Upper lobe of left lung (tissue), 6 donors: Measurements from ENCODE around the gene MRPS21. TPM values are rescaled to one million over a fixed set of nuclear protein-coding genes. Genes with fewer than 3 reads are reported as not detected.

Source experiments
- ATAC-seq, 2 donors: fragments of 200-7000 bp; cut with Tn5 transposase; one replicate each; pipeline ENCODE4 v1.9.1; 2022; ENCODE audit warnings: mild to moderate bottlenecking in 2 of 2, moderate library complexity in 2 of 2; ENCODE audit not compliant: low FRiP score in 2 of 2
- DNase-seq, 2 donors: peaks; one replicate each; pipeline ENCODE4 v3.0.0-alpha.2; 2019 to 2020
- H3K27ac ChIP-seq, 4 donors: fragments of 200-600 bp; sonication (generic); one replicate each; pipeline ENCODE4 v1.5.1; 2016 to 2019
- H3K27me3 ChIP-seq, 4 donors: fragments of 200-600 bp; sonication (generic); one replicate each; pipeline ENCODE4 v1.5.1; 2017 to 2019
- H3K36me3 ChIP-seq, 4 donors: fragments of 200-600 bp; sonication (generic); one replicate each; pipeline ENCODE4 v1.5.1; 2016 to 2019
- H3K4me1 ChIP-seq, 4 donors: fragments of 200-600 bp; sonication (generic); one replicate each; pipeline ENCODE4 v1.5.1; 2018 to 2019
- H3K4me3 ChIP-seq, 4 donors: fragments of 200-600 bp; sonication (generic); one replicate each; pipeline ENCODE4 v1.5.1; 2017 to 2019; ENCODE audit warnings: mild to moderate bottlenecking in 2 of 4, moderate library complexity in 1 of 4
- H3K9me3 ChIP-seq, 4 donors: fragments of 200-600 bp; sonication (generic); one replicate each; pipeline ENCODE4 v1.5.1; 2018 to 2019
- EP300 ChIP-seq, 4 donors: sonication (generic); formaldehyde crosslinking; IDR thresholded peaks; one replicate each; pipeline ENCODE4 v1.5.1; 2017; ENCODE audit warnings: antibody characterized with exemption in 4 of 4, control low read depth in 2 of 4
- POLR2A ChIP-seq, 4 donors: fragments of 450-650 bp; IDR thresholded peaks; one replicate each; pipeline ENCODE4 v1.5.1; 2016 to 2017; ENCODE audit warnings: antibody characterized with exemption in 4 of 4, mild to moderate bottlenecking in 2 of 4
- POLR2AphosphoS5 ChIP-seq, 2 donors: sonication (generic); formaldehyde crosslinking; IDR thresholded peaks; one replicate each; pipeline ENCODE4 v1.5.1; 2017; ENCODE audit warnings: antibody characterized with exemption in 2 of 2
- WGBS, 2 donors: methylation state at CpG; one replicate each; pipeline ENCODE4 v1.1.5; 2017 to 2018; 5-methylcytosine and 5-hydroxymethylcytosine counted together
- total RNA-seq, 6 donors: library from RNA; depleted of rRNA in 4 of 6; stranded (reverse); fragments of >200 nt in 4 of 6; gene quantifications; one replicate each; pipeline versions ENCODE4 v1.1.0 to v1.2.1, GENCODE V29; 2016 to 2021
- TF ChIP-seq, protein P1 (sequence below), 6 experiments: fragments of 450-650 bp in 4 of 6; fragments of 200-600 bp in 2 of 6; sonication (generic) in 2 of 6; IDR thresholded peaks; one replicate each; pipeline ENCODE4 v1.5.1; 2016 to 2019; ENCODE audit warnings: antibody characterized with exemption in 6 of 6
- donor health status: DM: no; HTN: no; CAD: no; lungs with moderate emphysema.
- donor health status: DM: no; HTN: yes; CAD: no; lungs with severe emphysema.

MRPS21 gene
- total RNA-seq, 6 donors from 2014 or later: 24.9 to 51.3 (median 38.3) TPM

- H3K36me3 ChIP-seq: peaks cover 11 to 32% (median 26%) of the 10 kb centered on the region in 4 donors
- H3K9me3 ChIP-seq: no peaks in the 10 kb centered on the region
- ATAC-seq: no peak
- H3K27ac ChIP-seq: peak overlapping the region; percentile 93 to 99 (median 97)
- H3K27me3 ChIP-seq: no peaks in the 10 kb centered on the region
- TF ChIP-seq, protein P1, sequence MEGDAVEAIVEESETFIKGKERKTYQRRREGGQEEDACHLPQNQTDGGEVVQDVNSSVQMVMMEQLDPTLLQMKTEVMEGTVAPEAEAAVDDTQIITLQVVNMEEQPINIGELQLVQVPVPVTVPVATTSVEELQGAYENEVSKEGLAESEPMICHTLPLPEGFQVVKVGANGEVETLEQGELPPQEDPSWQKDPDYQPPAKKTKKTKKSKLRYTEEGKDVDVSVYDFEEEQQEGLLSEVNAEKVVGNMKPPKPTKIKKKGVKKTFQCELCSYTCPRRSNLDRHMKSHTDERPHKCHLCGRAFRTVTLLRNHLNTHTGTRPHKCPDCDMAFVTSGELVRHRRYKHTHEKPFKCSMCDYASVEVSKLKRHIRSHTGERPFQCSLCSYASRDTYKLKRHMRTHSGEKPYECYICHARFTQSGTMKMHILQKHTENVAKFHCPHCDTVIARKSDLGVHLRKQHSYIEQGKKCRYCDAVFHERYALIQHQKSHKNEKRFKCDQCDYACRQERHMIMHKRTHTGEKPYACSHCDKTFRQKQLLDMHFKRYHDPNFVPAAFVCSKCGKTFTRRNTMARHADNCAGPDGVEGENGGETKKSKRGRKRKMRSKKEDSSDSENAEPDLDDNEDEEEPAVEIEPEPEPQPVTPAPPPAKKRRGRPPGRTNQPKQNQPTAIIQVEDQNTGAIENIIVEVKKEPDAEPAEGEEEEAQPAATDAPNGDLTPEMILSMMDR (IDR thresholded peaks at IDR 0.05): no peak
- TF ChIP-seq POLR2AphosphoS5 (IDR thresholded peaks at IDR 0.05) (no peak), EP300 (IDR thresholded peaks at IDR 0.05) (no peak), POLR2A (IDR thresholded peaks at IDR 0.05) (no peak)
- H3K4me1 ChIP-seq: peaks cover 11 to 41% (median 27%) of the 10 kb centered on the region in 4 donors
- peak overlapping the region; percentile 63 to 95 (median 85) for H3K4me3 ChIP-seq
- 24 to 27% methylated on average over 10 of the region's 10 CpGs for WGBS, 2 donors
- no peak for DNase-seq
Observed at GRCh38 chr1:150269451-150269850, 24.2 kb upstream of the MRPS21 start.

- Histone ChIP-seq H3K27ac (peak overlapping the region in 3 of 4 donors; percentile 16 to 68 (median 63)), H3K27me3 (no peaks in the 10 kb centered on the region), H3K9me3 (no peaks in the 10 kb centered on the region), H3K4me3 (no peak overlapping the region), H3K36me3 (peaks cover 0 to 12% (median 7%) of the 10 kb centered on the region in 4 donors), H3K4me1 (peaks cover 11 to 38% (median 26%) of the 10 kb centered on the region in 4 donors)
- DNase-seq (no peak), ATAC-seq (no peak)
- TF ChIP-seq, protein P1 (IDR thresholded peaks at IDR 0.05): no peak
- WGBS, 2 donors: 94 to 95% methylated on average over 7 of the region's 7 CpGs
Observed at GRCh38 chr1:150271291-150271959, 22.2 kb upstream of the MRPS21 start.

DNA sequence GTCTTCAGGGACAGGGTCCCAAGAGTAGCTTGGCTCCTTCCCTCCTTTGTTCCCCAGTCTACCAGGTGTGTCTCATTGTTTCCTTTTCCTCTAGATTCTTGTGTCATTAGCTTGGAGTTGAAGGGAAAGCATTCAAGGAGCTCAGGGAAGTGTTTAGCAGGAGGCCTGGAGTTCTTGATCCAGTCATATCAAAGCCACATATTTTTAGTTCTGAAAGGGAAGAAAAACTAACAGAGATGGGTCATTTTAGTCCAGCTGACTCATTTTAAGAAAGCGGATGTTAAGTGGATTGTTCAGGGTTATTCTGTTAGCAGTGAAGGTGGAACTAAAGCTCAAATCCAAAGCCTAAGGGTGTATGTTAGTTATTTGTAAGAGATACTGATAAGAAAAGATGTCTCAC, 20.4 kb upstream of the MRPS21 start:
- H3K27me3 ChIP-seq: no peaks in the 10 kb centered on the region
- peaks cover 0 to 24% (median 10%) of the 10 kb centered on the region in 4 donors for H3K4me1 ChIP-seq
- H3K4me3 ChIP-seq: peak overlapping the region in 1 of 4 donors; percentile 7
- 63 to 88% methylated on average over 1 of the region's 1 CpG for WGBS, 2 donors
- ATAC-seq (no peak), DNase-seq (no peak)
- H3K27ac ChIP-seq: peak overlapping the region in 3 of 4 donors; percentile 25 to 68 (median 63)
- H3K36me3 ChIP-seq: no peaks in the 10 kb centered on the region
- no peak for TF ChIP-seq POLR2A (IDR thresholded peaks at IDR 0.05)
- TF ChIP-seq EP300 (IDR thresholded peaks at IDR 0.05): no peak
- TF ChIP-seq POLR2AphosphoS5 (IDR thresholded peaks at IDR 0.05): no peak
- TF ChIP-seq, protein P1 (IDR thresholded peaks at IDR 0.05): no peak
- H3K9me3 ChIP-seq: no peaks in the 10 kb centered on the region

DNA sequence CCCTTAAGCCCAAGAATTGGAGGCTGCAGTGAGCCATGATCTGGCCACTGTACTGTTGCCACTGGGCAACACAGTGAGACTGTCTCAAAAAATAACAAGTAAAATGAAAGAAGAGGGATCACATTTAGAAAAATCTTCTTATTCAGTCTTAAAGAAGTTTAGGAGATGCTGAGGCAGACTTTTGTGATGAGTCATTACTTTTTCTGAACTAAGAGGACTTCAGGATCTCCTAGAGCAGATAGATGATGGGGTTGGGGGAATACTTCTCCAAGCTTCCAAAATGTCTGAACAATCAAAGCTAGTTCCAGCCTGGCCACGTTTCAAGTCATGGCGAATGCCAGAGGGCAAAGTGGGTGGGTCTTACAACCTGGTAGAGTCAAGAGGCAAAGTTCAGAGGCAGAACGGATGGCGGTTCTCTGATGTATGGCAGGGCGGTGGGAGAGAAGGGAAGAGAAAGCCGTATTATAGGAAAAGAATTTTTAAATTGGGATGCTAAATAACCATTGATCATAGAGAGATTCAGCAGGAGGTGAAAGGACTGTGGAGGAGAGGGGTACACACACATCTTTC, 13.4 kb upstream of the MRPS21 start:
- Histone ChIP-seq H3K9me3 (no peaks in the 10 kb centered on the region), H3K4me3 (no peak overlapping the region), H3K36me3 (no peaks in the 10 kb centered on the region), H3K27ac (peak overlapping the region in 2 of 4 donors; percentile 81 to 86), H3K4me1 (peaks cover 9 to 32% (median 27%) of the 10 kb centered on the region in 4 donors), H3K27me3 (no peaks in the 10 kb centered on the region)
- WGBS, 2 donors: 72 to 81% methylated on average over 6 of the region's 6 CpGs
- ATAC-seq: no peak
- DNase-seq: no peak
- TF ChIP-seq POLR2A (IDR thresholded peaks at IDR 0.05): no peak
- TF ChIP-seq POLR2AphosphoS5 (IDR thresholded peaks at IDR 0.05): no peak
- TF ChIP-seq, protein P1 (IDR thresholded peaks at IDR 0.05): no peak
- TF ChIP-seq EP300 (IDR thresholded peaks at IDR 0.05): no peak
